Activated B cell treated with CpG ODN at 0.5 μM for 24 hours (primary cell): ENCODE measurements around the gene MPV17. TPM values are rescaled to one million over a fixed set of nuclear protein-coding genes. Genes with fewer than 3 reads are reported as not detected.
"Not testable (repeated sequence)": the region's sequence is repeated elsewhere in the genome, so short reads cannot be mapped to it uniquely, and the experiment has no call there.

Source experiments
- ATAC-seq: fragments of 200-7000 bp; cut with Tn5 transposase; one replicate; pipeline ENCODE4 v1.10.0; 2021; ENCODE audit warnings: low read depth, mild to moderate bottlenecking, moderate library complexity
- CTCF ChIA-PET: fragments of 350-600 bp; sonication (Branson Sonifier 250); formaldehyde crosslinking; loops from one replicate; lab custom pipeline; 2021; ENCODE audit warnings: antibody characterized with exemption; lab: Charles Lee
- POLR2A ChIA-PET: fragments of 350-600 bp; sonication (Branson Sonifier 250); formaldehyde crosslinking; loops from one replicate; lab custom pipeline; 2021; ENCODE audit warnings: antibody characterized with exemption; lab: Charles Lee
- DNase-seq: peaks from one replicate; pipeline ENCODE4 v3.0.0; 2022
- H3K27ac Mint-ChIP-seq: one replicate; pipeline ENCODE4 v1.8.0; 2020; ENCODE audit warnings: mixed read lengths
- H3K27me3 Mint-ChIP-seq: one replicate; pipeline ENCODE4 v1.8.0; 2021; ENCODE audit warnings: mixed read lengths
- H3K36me3 Mint-ChIP-seq: one replicate; pipeline ENCODE4 v1.8.0; 2021; ENCODE audit warnings: low read depth, mixed read lengths
- H3K4me1 Mint-ChIP-seq: one replicate; pipeline ENCODE4 v1.8.0; 2021; ENCODE audit warnings: mixed read lengths
- H3K4me3 Mint-ChIP-seq: one replicate; pipeline ENCODE4 v1.8.0; 2020; ENCODE audit warnings: mild to moderate bottlenecking, mixed read lengths
- H3K9me3 Mint-ChIP-seq: one replicate; pipeline ENCODE4 v1.8.0; 2020; ENCODE audit warnings: mixed read lengths
- intact Hi-C: fragments of 100-400 bp; cut with micrococcal nuclease; formaldehyde crosslinking; loops from one replicate; pipeline ENCODE4 v1.15.1; 2024
- total RNA-seq: library from RNA; stranded (reverse); gene quantifications from 2 replicates; pipeline ENCODE4 v1.2.3, GENCODE V29; 2022
- TF ChIP-seq, protein P1 (sequence below): fragments of 200-600 bp; IDR thresholded peaks from one replicate; pipeline ENCODE4 v1.8.0; 2022; ENCODE audit warnings: antibody characterized with exemption, mild to moderate bottlenecking

The MPV17 gene
- total RNA-seq, 1 donor from 2014 or later: 98.3 TPM

DNA sequence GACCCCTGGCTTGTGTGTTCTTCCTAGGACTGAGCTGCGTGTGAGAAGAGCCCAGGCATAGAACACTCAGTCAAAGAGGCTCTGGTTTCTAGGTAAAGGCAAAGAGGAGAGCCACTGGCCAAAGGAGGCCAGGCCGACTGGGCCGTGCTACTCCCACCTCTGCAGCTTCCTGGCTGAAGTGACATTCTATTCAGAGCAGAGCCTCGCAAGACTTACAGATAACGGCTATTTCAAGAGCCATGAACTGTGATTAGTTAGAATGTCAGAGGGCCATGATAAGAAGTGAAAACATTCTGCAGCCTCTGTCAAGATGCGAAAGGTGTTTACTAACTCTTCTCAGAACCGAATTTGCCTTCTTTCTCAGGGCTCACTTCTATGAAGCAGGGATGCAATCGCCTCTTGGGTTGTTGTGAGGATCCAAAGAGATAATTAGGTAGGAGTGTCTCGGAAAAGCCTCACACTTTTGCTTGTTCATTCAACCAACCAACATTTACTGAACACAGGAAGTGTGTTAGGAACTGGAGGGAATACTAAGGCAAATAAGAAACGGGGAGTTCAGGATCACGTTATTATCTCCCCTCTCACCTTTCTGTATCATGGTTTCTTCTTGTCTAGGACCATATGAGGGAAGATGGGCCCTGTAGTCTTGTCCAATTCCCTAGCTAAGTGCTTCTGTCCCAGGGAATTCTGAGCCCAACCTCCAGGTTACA is 51.1 kb downstream of the MPV17 start:
- Mint-ChIP-seq H3K4me1 (no peaks in the 10 kb centered on the region), H3K27me3 (peaks cover 12% of the 10 kb centered on the region), H3K4me3 (no peak overlapping the region), H3K36me3 (no peaks in the 10 kb centered on the region), H3K9me3 (no peaks in the 10 kb centered on the region), H3K27ac (no peak overlapping the region)
- TF ChIP-seq, protein P1, sequence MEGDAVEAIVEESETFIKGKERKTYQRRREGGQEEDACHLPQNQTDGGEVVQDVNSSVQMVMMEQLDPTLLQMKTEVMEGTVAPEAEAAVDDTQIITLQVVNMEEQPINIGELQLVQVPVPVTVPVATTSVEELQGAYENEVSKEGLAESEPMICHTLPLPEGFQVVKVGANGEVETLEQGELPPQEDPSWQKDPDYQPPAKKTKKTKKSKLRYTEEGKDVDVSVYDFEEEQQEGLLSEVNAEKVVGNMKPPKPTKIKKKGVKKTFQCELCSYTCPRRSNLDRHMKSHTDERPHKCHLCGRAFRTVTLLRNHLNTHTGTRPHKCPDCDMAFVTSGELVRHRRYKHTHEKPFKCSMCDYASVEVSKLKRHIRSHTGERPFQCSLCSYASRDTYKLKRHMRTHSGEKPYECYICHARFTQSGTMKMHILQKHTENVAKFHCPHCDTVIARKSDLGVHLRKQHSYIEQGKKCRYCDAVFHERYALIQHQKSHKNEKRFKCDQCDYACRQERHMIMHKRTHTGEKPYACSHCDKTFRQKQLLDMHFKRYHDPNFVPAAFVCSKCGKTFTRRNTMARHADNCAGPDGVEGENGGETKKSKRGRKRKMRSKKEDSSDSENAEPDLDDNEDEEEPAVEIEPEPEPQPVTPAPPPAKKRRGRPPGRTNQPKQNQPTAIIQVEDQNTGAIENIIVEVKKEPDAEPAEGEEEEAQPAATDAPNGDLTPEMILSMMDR: no peak
- ATAC-seq: no peak
- intact Hi-C loops: no loop called here
- CTCF ChIA-PET: interaction anchor here (0.7 to 2.1 kb wide), 2 partner anchors 7 to 32 kb away, joined by 3 to 11 read pairs; no protein-coding TSS in a partner anchor
- POLR2A ChIA-PET: no interaction called here
- no peak for DNase-seq

DNA sequence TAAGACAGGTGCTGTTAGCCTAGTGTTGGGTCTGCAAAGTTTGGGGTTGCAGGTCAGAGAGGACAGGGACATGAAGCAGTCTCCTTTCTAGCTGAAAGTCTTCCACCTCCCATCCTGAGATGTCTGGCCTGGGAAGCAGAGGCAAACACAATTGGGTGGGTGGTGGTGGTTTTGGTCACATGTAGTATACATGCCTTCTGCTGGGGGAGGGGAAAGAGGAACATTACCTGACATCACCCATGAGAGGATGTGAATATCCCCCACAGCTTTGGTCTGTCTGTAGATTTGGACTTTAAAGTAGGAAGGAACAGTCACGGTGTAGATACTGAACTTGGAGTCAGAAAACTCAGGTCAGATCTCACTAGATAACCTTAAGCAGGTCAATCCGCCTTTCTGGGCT is 52.2 kb downstream of the MPV17 start:
- intact Hi-C loops: no loop called here
- DNase-seq: no peak
- Mint-ChIP-seq H3K27ac (no peak overlapping the region), H3K36me3 (no peaks in the 10 kb centered on the region), H3K4me1 (no peaks in the 10 kb centered on the region), H3K27me3 (peaks cover 13% of the 10 kb centered on the region), H3K9me3 (no peaks in the 10 kb centered on the region), H3K4me3 (no peak overlapping the region)
- POLR2A ChIA-PET: no interaction called here
- TF ChIP-seq, protein P1: no peak
- ATAC-seq: no peak
- CTCF ChIA-PET: interaction anchor here (2.1 kb wide), 1 partner anchor 9 kb away, joined by 11 read pairs; no protein-coding TSS in a partner anchor

DNA sequence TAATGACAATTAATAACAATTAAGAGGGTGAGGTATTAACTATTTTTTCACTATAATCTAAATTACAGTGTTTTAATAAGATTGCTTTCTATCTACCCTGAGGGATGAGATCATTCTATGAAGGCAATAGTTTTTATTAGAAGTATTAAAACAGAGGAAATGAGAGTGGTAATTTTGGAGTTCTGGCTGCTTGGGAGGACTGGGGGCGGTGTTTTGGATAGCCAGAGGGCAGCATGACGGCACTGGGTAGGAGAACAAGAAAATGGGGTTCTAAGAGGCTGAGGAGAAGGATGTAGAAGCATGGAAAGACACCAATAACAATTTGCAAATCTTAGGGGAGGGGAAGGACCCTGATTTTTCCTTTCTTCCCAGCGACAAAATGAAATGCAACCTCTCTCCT is 52.8 kb downstream of the MPV17 start:
- TF ChIP-seq, protein P1: no peak
- Mint-ChIP-seq H3K27ac (no peak overlapping the region), H3K36me3 (no peaks in the 10 kb centered on the region), H3K4me3 (no peak overlapping the region), H3K9me3 (no peaks in the 10 kb centered on the region), H3K4me1 (peaks cover 4% of the 10 kb centered on the region), H3K27me3 (peaks cover 17% of the 10 kb centered on the region)
- POLR2A ChIA-PET: no interaction called here
- intact Hi-C loops: no loop called here
- CTCF ChIA-PET: interaction anchor here (0.9 to 2.1 kb wide), 2 partner anchors 9 to 308 kb away, joined by 4 to 11 read pairs; no protein-coding TSS in a partner anchor
- ATAC-seq: no peak
- no peak for DNase-seq

DNA sequence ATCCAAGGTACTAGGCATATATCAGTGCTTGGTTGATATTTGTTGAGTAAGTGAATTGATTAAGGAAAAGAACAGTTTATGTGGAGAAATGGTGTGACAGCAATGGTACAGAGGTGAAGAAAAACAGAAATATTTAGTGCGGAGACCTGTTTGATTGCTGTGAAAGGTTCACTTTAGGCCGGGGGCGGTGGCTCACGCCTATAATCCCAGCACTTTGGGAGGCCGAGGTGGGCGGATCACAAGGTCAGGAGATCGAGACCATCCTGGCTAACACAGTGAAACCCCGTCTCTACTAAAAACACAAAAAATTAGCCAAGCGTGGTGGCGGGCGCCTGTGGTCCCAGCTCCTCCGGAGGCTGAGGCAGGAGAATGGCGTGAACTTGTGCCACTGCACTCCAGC is 54.6 kb downstream of the MPV17 start:
- DNase-seq, H3K27ac Mint-ChIP-seq, H3K4me3 Mint-ChIP-seq, ATAC-seq, H3K9me3 Mint-ChIP-seq, intact Hi-C loops, H3K36me3 Mint-ChIP-seq, POLR2A ChIA-PET: not testable (repeated sequence)
- H3K4me1 Mint-ChIP-seq: peaks cover 18% of the 10 kb centered on the region
- peaks cover 24% of the 10 kb centered on the region for H3K27me3 Mint-ChIP-seq
- CTCF ChIA-PET: interaction anchor here (0.6 kb wide), 1 partner anchor 11 kb away, joined by 3 read pairs; no protein-coding TSS in a partner anchor

DNA sequence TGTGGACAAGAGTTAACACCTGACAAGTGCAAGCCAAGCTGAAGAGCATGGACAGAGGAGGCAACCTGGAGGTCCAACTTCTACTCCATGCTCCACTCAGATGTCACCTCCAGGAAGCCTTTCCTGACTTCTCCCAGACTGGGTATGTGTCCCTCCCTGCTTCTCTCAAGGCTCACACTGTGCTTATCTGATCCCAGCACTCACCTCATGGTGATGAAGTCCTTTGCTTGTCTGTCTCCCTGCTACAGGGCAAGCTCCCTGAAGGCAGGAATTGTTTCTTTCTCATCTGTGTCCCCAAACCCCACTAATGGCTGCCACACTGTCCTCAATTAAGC is 57.4 kb downstream of the MPV17 start:
- Mint-ChIP-seq H3K9me3 (no peaks in the 10 kb centered on the region), H3K4me1 (peaks cover 33% of the 10 kb centered on the region), H3K27me3 (peaks cover 41% of the 10 kb centered on the region), H3K27ac (no peak overlapping the region), H3K4me3 (peak overlapping the region; percentile 52), H3K36me3 (peaks cover 2% of the 10 kb centered on the region)
- DNase-seq: no peak
- intact Hi-C loops: loop anchor here (1.0 kb wide), 1 partner anchor 105 kb away; the partner anchor contains the start of genes EIF2B4 and SNX17
- TF ChIP-seq, protein P1: no peak
- POLR2A ChIA-PET: interaction anchor here (0.7 to 1.6 kb wide), 5 partner anchors 53 to 746 kb away, joined by 3 to 9 read pairs (median 4); partner anchors contain the start of genes ATRAID and SLC5A6
- no peak for ATAC-seq
- CTCF ChIA-PET: interaction anchor here (0.7 to 2.7 kb wide), 3 partner anchors 14 to 304 kb away, joined by 3 to 22 read pairs (median 3); no protein-coding TSS in a partner anchor
